ENCODE data around the gene FOXD4L4. TPM values are rescaled to one million over a fixed set of nuclear protein-coding genes. Genes with fewer than 3 reads are reported as not detected.
"Not testable (repeated sequence)": the region's sequence is repeated elsewhere in the genome, so short reads cannot be mapped to it uniquely, and the experiment has no call there.

Gene FOXD4L4
- total RNA-seq: not detected
- long read RNA-seq: 0 reads

DNA sequence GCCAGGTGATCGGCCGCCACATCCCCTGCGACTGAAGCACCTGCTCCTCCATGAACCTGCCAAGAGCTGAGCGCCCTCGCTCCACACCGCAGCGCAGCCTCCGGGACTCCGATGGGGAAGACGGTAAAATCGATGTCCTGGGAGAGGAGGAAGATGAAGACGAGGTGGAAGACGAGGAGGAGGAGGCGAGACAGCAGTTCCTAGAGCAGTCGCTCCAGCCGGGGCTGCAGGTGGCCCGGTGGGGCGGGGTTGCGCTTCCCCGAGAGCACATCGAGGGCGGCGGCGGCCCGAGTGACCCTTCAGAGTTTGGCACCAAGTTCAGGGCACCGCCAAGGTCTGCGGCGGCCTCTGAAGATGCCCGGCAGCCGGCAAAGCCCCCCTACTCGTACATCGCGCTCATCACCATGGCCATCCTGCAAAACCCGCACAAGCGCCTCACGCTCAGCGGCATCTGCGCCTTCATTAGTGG is at the start of gene FOXD4L4:
FOXD4L4 (plus strand) TSS at position 51 of the 469 bp plus-strand sequence; CDS start at position 51, 0 bp downstream.
- intact Hi-C loops (cut with micrococcal nuclease); H3K27ac ChIP-seq (replicated peaks); H3K36me3 ChIP-seq; H3K4me1 ChIP-seq; H3K9me3 ChIP-seq (replicated peaks); H3K27me3 ChIP-seq (ENCODE audit: low read depth): not testable (repeated sequence)
- DNase-seq: peak; percentile 13
- peak within 1 kb of the TSS; percentile 21 for H3K4me3 ChIP-seq

- H3K27me3 ChIP-seq (ENCODE audit: low read depth); H3K9me3 ChIP-seq (replicated peaks); H3K4me1 ChIP-seq; H3K27ac ChIP-seq (replicated peaks); H3K36me3 ChIP-seq; H3K4me3 ChIP-seq; intact Hi-C loops (cut with micrococcal nuclease); DNase-seq: not testable (repeated sequence)
Measured at GRCh38 chr9:65703550-65703949, 33.4 kb upstream of the FOXD4L4 start.

DNA sequence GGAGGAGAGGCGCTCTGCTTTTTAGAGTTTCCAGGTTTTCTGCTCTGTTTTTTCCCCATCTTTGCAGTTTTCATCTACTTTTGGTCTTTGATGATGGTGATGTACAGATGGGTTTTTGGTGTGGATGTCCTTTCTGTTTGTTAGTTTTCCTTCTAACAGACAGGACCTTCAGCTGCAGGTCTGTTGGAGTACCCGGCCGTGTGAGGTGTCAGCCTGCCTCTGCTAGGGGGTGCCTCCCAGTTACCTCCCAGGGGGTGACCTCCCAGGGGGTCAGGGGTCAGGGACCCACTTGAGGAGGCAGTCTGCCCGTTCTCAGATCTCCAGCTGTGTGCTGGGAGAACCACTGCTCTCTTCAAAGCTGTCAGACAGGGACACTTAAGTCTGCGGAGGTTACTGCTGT is 22.5 kb upstream of the FOXD4L4 start:
- H3K27me3 ChIP-seq (ENCODE audit: low read depth); H3K4me3 ChIP-seq; H3K27ac ChIP-seq (replicated peaks); intact Hi-C loops (cut with micrococcal nuclease); DNase-seq; H3K4me1 ChIP-seq; H3K9me3 ChIP-seq (replicated peaks); H3K36me3 ChIP-seq: not testable (repeated sequence)

- H3K27ac ChIP-seq (replicated peaks); H3K36me3 ChIP-seq; DNase-seq; H3K4me3 ChIP-seq; H3K27me3 ChIP-seq (ENCODE audit: low read depth); H3K9me3 ChIP-seq (replicated peaks); H3K4me1 ChIP-seq; intact Hi-C loops (cut with micrococcal nuclease): not testable (repeated sequence)
Measured at GRCh38 chr9:65738133-65738532, 1.2 kb downstream of the FOXD4L4 start.

Other genes with a start within 250 kb of the FOXD4L4 start
- 16.4 TPM for gene ZNG1E, start 61.2 kb upstream of the FOXD4L4 start, total RNA-seq